ENCODE data around the gene IRX4.

The IRX4 gene

GRCh38 chr5:1897816-1898450, 15.2 kb upstream of the IRX4 start:
- ATAC-seq, result no peak
- TF ChIP-seq, protein P1, sequence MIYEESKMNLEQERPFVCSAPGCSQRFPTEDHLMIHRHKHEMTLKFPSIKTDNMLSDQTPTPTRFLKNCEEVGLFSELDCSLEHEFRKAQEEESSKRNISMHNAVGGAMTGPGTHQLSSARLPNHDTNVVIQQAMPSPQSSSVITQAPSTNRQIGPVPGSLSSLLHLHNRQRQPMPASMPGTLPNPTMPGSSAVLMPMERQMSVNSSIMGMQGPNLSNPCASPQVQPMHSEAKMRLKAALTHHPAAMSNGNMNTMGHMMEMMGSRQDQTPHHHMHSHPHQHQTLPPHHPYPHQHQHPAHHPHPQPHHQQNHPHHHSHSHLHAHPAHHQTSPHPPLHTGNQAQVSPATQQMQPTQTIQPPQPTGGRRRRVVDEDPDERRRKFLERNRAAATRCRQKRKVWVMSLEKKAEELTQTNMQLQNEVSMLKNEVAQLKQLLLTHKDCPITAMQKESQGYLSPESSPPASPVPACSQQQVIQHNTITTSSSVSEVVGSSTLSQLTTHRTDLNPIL (CRISPR knock-in tag; IDR thresholded peaks at IDR 0.05; ENCODE audit: low read depth), result no peak
- TF ChIP-seq RARB (CRISPR knock-in tag; IDR thresholded peaks at IDR 0.05), result no peak
- TF ChIP-seq ZC3H10 (CRISPR knock-in tag; IDR thresholded peaks at IDR 0.05), result no peak
- TF ChIP-seq BACH2 (CRISPR knock-in tag; IDR thresholded peaks at IDR 0.05; ENCODE audit: borderline replicate concordance), result no peak
- no peak for TF ChIP-seq ZNF70 (CRISPR knock-in tag; IDR thresholded peaks at IDR 0.05)
- TF ChIP-seq PPARA (CRISPR knock-in tag; IDR thresholded peaks at IDR 0.05; ENCODE audit: borderline replicate concordance), result no peak
- no peak for TF ChIP-seq TOX (CRISPR knock-in tag; IDR thresholded peaks at IDR 0.05; ENCODE audit: borderline replicate concordance)
- TF ChIP-seq SNAI2 (CRISPR knock-in tag; IDR thresholded peaks at IDR 0.05), result no peak
- no peak for TF ChIP-seq CSDC2 (CRISPR knock-in tag; IDR thresholded peaks at IDR 0.05)
- TF ChIP-seq ZFP30 (CRISPR knock-in tag; IDR thresholded peaks at IDR 0.05), result no peak
- TF ChIP-seq OSR1 (CRISPR knock-in tag; IDR thresholded peaks at IDR 0.05), result no peak
- no peak for TF ChIP-seq TCF4 (CRISPR knock-in tag; IDR thresholded peaks at IDR 0.05; ENCODE audit: borderline replicate concordance)
- no peak for TF ChIP-seq ZNF565 (CRISPR knock-in tag; conservative IDR thresholded peaks at IDR 0.05; ENCODE audit: low read depth)
- no peak for TF ChIP-seq ZNF8 (CRISPR knock-in tag; IDR thresholded peaks at IDR 0.05)

- no peak for ATAC-seq
- no peak for TF ChIP-seq RARB (CRISPR knock-in tag; IDR thresholded peaks at IDR 0.05)
- no peak for TF ChIP-seq PPARA (CRISPR knock-in tag; IDR thresholded peaks at IDR 0.05; ENCODE audit: borderline replicate concordance)
- TF ChIP-seq BACH2 (CRISPR knock-in tag; IDR thresholded peaks at IDR 0.05; ENCODE audit: borderline replicate concordance), result no peak
- TF ChIP-seq TOX (CRISPR knock-in tag; IDR thresholded peaks at IDR 0.05; ENCODE audit: borderline replicate concordance), result no peak
- no peak for TF ChIP-seq GLIS3 (CRISPR knock-in tag; IDR thresholded peaks at IDR 0.05)
- TF ChIP-seq ZC3H10 (CRISPR knock-in tag; IDR thresholded peaks at IDR 0.05), result no peak
- no peak for TF ChIP-seq ZFP30 (CRISPR knock-in tag; IDR thresholded peaks at IDR 0.05)
- no peak for TF ChIP-seq CSDC2 (CRISPR knock-in tag; IDR thresholded peaks at IDR 0.05)
- no peak for TF ChIP-seq OSR1 (CRISPR knock-in tag; IDR thresholded peaks at IDR 0.05)
- TF ChIP-seq CSRNP3 (CRISPR knock-in tag; IDR thresholded peaks at IDR 0.05), result no peak
Observed at GRCh38 chr5:1897386-1897785, 14.7 kb upstream of the IRX4 start.

GRCh38 chr5:1896602-1897376, 14.1 kb upstream of the IRX4 start:
- ATAC-seq, result no peak
- no peak for TF ChIP-seq ZC3H10 (CRISPR knock-in tag; IDR thresholded peaks at IDR 0.05)
- TF ChIP-seq, protein P1 (CRISPR knock-in tag; IDR thresholded peaks at IDR 0.05; ENCODE audit: low read depth), result no peak
- no peak for TF ChIP-seq ARNTL (CRISPR knock-in tag; IDR thresholded peaks at IDR 0.05; ENCODE audit: borderline replicate concordance, low read depth)
- TF ChIP-seq ISL1 (CRISPR knock-in tag; IDR thresholded peaks at IDR 0.05), result no peak
- TF ChIP-seq PATZ1 (CRISPR knock-in tag; IDR thresholded peaks at IDR 0.05; ENCODE audit: borderline replicate concordance), result no peak
- TF ChIP-seq ZNF70 (CRISPR knock-in tag; IDR thresholded peaks at IDR 0.05), result no peak
- TF ChIP-seq BACH2 (CRISPR knock-in tag; IDR thresholded peaks at IDR 0.05; ENCODE audit: borderline replicate concordance), result no peak
- TF ChIP-seq, protein P2, sequence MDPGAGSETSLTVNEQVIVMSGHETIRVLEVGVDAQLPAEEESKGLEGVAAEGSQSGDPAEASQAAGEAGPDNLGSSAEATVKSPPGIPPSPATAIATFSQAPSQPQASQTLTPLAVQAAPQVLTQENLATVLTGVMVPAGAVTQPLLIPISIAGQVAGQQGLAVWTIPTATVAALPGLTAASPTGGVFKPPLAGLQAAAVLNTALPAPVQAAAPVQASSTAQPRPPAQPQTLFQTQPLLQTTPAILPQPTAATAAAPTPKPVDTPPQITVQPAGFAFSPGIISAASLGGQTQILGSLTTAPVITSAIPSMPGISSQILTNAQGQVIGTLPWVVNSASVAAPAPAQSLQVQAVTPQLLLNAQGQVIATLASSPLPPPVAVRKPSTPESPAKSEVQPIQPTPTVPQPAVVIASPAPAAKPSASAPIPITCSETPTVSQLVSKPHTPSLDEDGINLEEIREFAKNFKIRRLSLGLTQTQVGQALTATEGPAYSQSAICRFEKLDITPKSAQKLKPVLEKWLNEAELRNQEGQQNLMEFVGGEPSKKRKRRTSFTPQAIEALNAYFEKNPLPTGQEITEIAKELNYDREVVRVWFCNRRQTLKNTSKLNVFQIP (CRISPR knock-in tag; IDR thresholded peaks at IDR 0.05; ENCODE audit: borderline replicate concordance, low read depth), result no peak
- no peak for TF ChIP-seq ZNF565 (CRISPR knock-in tag; conservative IDR thresholded peaks at IDR 0.05; ENCODE audit: low read depth)
- no peak for TF ChIP-seq ESRRG (CRISPR knock-in tag; IDR thresholded peaks at IDR 0.05)
- no peak for TF ChIP-seq RARB (CRISPR knock-in tag; IDR thresholded peaks at IDR 0.05)
- TF ChIP-seq TOX (CRISPR knock-in tag; IDR thresholded peaks at IDR 0.05; ENCODE audit: borderline replicate concordance), result no peak
- TF ChIP-seq ZNF8 (CRISPR knock-in tag; IDR thresholded peaks at IDR 0.05), result no peak
- TF ChIP-seq ZFP3 (CRISPR knock-in tag; IDR thresholded peaks at IDR 0.05), result no peak
- no peak for TF ChIP-seq PPARA (CRISPR knock-in tag; IDR thresholded peaks at IDR 0.05; ENCODE audit: borderline replicate concordance)
- TF ChIP-seq, protein P3, sequence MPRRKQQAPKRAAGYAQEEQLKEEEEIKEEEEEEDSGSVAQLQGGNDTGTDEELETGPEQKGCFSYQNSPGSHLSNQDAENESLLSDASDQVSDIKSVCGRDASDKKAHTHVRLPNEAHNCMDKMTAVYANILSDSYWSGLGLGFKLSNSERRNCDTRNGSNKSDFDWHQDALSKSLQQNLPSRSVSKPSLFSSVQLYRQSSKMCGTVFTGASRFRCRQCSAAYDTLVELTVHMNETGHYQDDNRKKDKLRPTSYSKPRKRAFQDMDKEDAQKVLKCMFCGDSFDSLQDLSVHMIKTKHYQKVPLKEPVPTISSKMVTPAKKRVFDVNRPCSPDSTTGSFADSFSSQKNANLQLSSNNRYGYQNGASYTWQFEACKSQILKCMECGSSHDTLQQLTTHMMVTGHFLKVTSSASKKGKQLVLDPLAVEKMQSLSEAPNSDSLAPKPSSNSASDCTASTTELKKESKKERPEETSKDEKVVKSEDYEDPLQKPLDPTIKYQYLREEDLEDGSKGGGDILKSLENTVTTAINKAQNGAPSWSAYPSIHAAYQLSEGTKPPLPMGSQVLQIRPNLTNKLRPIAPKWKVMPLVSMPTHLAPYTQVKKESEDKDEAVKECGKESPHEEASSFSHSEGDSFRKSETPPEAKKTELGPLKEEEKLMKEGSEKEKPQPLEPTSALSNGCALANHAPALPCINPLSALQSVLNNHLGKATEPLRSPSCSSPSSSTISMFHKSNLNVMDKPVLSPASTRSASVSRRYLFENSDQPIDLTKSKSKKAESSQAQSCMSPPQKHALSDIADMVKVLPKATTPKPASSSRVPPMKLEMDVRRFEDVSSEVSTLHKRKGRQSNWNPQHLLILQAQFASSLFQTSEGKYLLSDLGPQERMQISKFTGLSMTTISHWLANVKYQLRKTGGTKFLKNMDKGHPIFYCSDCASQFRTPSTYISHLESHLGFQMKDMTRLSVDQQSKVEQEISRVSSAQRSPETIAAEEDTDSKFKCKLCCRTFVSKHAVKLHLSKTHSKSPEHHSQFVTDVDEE (CRISPR knock-in tag; IDR thresholded peaks at IDR 0.05), result no peak
- TF ChIP-seq ZFP30 (CRISPR knock-in tag; IDR thresholded peaks at IDR 0.05), result no peak
- no peak for TF ChIP-seq TCF4 (CRISPR knock-in tag; IDR thresholded peaks at IDR 0.05; ENCODE audit: borderline replicate concordance)
